Measurements from ENCODE around the gene ATP1A4.
A peak's percentile ranks its signal among the peaks of the same experiment; 100 is the strongest.

DNA sequence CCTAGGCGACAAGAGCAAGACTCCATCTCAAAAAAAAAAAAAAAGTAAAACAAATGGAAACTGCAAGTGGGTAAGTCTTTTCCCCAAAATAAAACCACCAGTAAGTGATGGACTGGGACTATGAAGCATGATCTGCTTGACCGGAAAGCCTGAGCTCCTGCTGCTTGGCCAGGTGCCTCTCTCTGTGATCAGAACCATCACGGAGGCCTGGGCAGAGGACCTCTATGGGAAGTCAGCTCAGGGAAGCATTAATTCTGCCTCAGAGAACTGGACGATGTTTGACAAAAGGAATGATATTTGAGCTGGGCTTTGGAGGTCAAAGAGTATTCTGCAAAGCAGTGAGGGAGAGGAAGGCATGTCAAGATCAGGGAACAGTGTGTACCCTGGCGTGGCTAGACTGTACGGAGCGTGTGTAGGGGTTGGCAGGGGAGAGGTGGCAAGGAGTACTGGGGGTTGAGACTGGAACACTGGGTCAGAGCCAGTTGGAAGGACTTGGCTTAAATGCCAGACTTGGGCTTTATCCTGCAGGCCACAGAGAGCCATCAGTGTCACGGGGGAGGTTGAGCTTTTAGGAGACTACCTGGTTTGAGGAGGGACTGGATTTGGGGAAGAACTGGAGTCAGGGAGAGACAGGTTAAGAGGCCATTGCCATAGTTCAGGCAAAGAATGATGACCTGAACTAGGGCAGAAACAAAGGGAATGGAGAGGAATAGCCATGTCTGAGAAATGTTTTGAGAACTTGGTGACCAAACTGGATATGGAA is 19.4 kb upstream of the ATP1A4 start:
- TF ChIP-seq EP300 (IDR thresholded peaks at IDR 0.05) (no peak), POLR2AphosphoS5 (IDR thresholded peaks at IDR 0.05) (peak; percentile 99), POLR2A (IDR thresholded peaks at IDR 0.05) (no peak)
- TF ChIP-seq, protein P1, sequence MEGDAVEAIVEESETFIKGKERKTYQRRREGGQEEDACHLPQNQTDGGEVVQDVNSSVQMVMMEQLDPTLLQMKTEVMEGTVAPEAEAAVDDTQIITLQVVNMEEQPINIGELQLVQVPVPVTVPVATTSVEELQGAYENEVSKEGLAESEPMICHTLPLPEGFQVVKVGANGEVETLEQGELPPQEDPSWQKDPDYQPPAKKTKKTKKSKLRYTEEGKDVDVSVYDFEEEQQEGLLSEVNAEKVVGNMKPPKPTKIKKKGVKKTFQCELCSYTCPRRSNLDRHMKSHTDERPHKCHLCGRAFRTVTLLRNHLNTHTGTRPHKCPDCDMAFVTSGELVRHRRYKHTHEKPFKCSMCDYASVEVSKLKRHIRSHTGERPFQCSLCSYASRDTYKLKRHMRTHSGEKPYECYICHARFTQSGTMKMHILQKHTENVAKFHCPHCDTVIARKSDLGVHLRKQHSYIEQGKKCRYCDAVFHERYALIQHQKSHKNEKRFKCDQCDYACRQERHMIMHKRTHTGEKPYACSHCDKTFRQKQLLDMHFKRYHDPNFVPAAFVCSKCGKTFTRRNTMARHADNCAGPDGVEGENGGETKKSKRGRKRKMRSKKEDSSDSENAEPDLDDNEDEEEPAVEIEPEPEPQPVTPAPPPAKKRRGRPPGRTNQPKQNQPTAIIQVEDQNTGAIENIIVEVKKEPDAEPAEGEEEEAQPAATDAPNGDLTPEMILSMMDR (IDR thresholded peaks at IDR 0.05) = no peak

Data from gastroesophageal sphincter (tissue), 3 donors.